Stimulated activated CD4-positive, alpha-beta T cell treated with anti-CD3 and anti-CD28 coated beads, Interleukin-12 subunit alpha, Interleukin-12 subunit beta, amount 100 ng/mL, for 24 hours (primary cell): ENCODE measurements around the gene TRABD2A.
"Not testable (repeated sequence)": the region's sequence is repeated elsewhere in the genome, so short reads cannot be mapped to it uniquely, and the experiment has no call there.

Experiments used
- DNase-seq, 2 experiments: peaks; one replicate each; pipeline ENCODE4 v3.0.0-alpha.2; 2020; ENCODE audit warnings: low read depth in 2 of 2

The TRABD2A gene

GRCh38 chr2:84880645-84881521, at the start of gene TRABD2A:
TSS of gene TRABD2A (minus strand) at chr2:84881084. CDS start at chr2:84881039, 45 bp downstream.
- peak in 1 of 2 experiments; percentile 60 for DNase-seq

GRCh38 chr2:84927275-84927627, 46.4 kb upstream of the TRABD2A start:
- no peak for DNase-seq

GRCh38 chr2:84925724-84926376, 45.0 kb upstream of the TRABD2A start:
- DNase-seq: peak; percentile 97 to 99

- no peak for DNase-seq
Measured at GRCh38 chr2:84925336-84925723, 44.4 kb upstream of the TRABD2A start.

GRCh38 chr2:84924173-84925106, 43.6 kb upstream of the TRABD2A start:
- DNase-seq: no peak

- DNase-seq: no peak
Measured at GRCh38 chr2:84923009-84923408, 42.1 kb upstream of the TRABD2A start.

GRCh38 chr2:84919885-84920580, 39.1 kb upstream of the TRABD2A start:
- DNase-seq: no peak

GRCh38 chr2:84918430-84918829, 37.5 kb upstream of the TRABD2A start:
- no peak for DNase-seq

GRCh38 chr2:84917821-84918220, 36.9 kb upstream of the TRABD2A start:
- DNase-seq: not testable (repeated sequence)

GRCh38 chr2:84915675-84916074, 34.8 kb upstream of the TRABD2A start:
- DNase-seq: not testable (repeated sequence)

- DNase-seq: no peak
Measured at GRCh38 chr2:84914334-84914733, 33.5 kb upstream of the TRABD2A start.

- DNase-seq: no peak
Measured at GRCh38 chr2:84912984-84913383, 32.1 kb upstream of the TRABD2A start.

GRCh38 chr2:84911135-84911678, 30.3 kb upstream of the TRABD2A start:
- DNase-seq: no peak

GRCh38 chr2:84908948-84909713, 28.2 kb upstream of the TRABD2A start:
- DNase-seq: no peak

GRCh38 chr2:84906900-84907714, 26.2 kb upstream of the TRABD2A start:
- DNase-seq: no peak

- peak in 1 of 2 experiments; percentile 60 for DNase-seq
Measured at GRCh38 chr2:84906108-84906899, 25.4 kb upstream of the TRABD2A start.

GRCh38 chr2:84905181-84906107, 24.6 kb upstream of the TRABD2A start, which contains the start of gene TMSB10:
TSS of gene TMSB10 (plus strand) at chr2:84905656.
- DNase-seq: peak; percentile 76 to 78
